Stimulated activated naive CD8-positive, alpha-beta T cell treated with anti-CD3 and anti-CD28 coated beads, Interleukin-15, Interleukin-2, amounts not matched to agents 100 U/mL and 50 U/mL, for 24 hours (primary cell): ENCODE data around the gene NPC2.
"Not testable (repeated sequence)": the region's sequence is repeated elsewhere in the genome, so short reads cannot be mapped to it uniquely, and the experiment has no call there.

Experiments used
- ATAC-seq: fragments of 150-1000 bp; cut with Tn5 transposase; one replicate; pipeline ENCODE4 v1.10.0; 2021
- DNase-seq: peaks from one replicate; pipeline ENCODE4 v3.0.0; 2021

NPC2 gene

DNA sequence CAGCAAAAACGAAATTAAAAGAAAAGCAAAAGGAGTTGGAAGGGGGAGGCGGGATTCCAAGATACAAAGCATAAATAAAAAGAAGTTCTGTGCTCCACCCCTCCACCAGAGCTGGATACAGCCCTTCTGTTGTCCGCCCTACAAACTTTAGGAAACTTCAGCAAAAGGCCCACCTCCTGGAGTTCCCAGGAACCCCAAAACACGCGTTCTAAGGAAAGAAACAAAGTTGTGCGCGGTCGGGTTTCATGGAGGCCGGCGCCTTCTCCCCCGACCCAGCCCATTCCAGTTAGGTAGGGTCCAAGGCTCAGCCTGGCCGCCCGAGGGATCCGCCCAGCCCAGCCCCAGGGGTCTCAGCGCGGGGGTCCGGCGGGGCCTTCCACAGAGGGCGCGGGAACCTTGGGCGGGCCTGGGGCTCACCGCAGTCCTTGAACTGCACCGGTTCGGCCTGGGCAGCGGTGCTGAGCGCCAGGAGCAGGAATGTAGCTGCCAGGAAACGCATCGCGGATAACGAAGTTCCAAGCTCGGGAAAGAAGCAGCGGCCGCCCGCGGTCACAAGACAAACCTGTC, at the start of gene NPC2:
TSS of gene NPC2 (minus strand) at position 530 of the 567 bp plus-strand sequence. CDS start at position 499, 31 bp downstream.
- ATAC-seq (no peak), DNase-seq (no peak)

DNA sequence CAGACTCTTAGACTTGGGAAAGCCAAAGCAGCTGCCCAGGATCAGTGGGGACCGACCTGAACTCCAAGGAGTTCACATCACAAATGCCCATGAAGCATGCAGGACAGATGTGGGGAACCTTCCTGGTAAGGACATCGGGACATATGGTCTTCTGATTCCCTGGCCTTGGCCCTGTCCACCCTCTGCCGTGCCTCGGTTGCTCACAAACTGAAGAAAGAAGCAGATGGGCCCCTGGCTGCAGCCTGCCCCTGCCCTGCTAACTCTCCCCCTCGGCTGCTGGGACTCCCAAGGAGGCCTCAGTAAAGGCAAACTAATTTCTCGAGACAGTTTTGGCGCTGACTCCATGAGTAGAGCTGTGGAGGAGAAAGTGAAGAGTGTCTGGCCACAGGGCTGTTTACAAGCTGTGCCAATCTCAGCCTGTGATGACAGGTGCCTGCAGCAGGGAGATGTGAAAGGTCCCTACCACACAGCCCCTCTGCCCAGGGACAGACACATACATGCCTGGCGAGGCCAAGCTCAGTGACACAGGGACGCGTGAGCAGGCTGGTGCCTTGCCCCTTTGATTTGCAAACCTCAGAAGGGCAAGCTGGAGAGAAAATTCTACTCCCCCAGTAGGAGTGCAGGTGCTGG, 49.1 kb upstream of the NPC2 start:
- DNase-seq: no peak
- no peak for ATAC-seq

- DNase-seq (no peak), ATAC-seq (no peak)
Measured at GRCh38 chr14:74541225-74541624, 48.1 kb upstream of the NPC2 start.

DNA sequence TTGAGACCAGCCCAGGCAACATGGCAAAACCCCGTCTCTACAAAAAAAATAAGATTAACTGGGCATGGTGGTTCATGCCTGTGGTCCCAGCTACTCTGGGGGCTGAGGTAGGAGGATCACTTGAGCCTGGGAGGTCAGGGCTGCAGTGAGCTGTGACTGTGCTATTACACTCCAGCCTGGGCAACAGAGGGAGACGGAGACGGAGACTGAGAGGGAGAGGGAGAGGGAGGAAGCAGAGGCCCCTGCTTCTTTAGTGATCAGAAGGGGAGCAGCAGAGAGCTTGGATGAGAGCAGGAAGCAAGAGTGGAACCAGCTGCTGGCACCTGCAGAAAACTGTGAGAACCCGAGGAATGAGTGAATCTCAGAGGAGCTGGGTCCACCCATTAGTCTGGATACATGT, 46.4 kb upstream of the NPC2 start:
- no peak for ATAC-seq
- DNase-seq: no peak

- no peak for ATAC-seq
- DNase-seq: no peak
Measured at GRCh38 chr14:74538411-74539391, 45.6 kb upstream of the NPC2 start.

GRCh38 chr14:74536336-74536735, 43.2 kb upstream of the NPC2 start:
- not testable (repeated sequence) for DNase-seq, ATAC-seq

DNA sequence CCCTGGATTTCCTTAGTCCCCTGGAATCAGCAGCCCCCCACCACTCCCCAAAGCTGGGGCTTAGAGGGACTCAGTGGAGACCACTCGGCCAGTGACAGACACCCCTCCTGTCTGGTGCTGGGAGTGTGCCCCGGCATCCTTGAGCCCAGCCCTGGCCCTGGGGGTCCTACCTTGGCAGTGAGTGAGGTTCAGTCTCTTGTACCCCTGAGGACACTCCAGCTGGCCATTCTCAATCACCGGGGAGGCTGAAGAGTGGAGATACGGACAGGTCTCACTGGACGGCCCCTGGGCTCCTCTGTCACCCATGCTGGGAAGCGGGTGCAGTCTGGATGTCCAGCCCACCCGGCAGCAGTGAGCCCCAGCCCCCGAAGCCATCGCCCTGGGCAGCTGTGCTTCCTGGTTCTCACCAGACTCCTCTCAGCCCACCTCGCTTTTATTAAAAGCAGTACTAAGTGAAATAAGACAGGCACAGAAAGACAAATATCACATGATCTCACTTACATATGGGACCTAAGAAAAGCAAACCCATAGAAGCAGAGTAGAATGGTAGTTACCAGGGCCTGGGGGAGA, 42.7 kb upstream of the NPC2 start:
- DNase-seq (no peak), ATAC-seq (no peak)

DNA sequence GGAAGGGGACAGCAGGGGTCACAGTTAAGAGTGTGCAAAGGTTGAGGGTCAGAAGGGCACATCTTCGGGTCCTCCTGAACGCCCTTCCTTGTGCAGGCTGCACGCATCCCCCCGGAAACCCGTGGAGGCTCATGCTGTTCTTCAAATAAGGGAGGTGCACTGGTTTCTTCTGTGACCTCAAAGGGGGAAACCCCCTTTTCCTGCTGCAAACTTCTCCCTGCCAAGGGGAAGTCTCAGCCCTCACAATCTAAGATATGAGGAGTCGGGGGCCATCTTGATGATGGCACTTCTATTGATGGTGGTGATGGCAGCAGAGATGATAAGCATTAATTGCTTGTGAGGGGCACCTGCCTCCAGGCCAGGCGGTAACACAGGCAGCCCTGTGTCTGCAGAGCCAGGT, 40.5 kb upstream of the NPC2 start:
- peak; percentile 10 for ATAC-seq
- DNase-seq: no peak

DNA sequence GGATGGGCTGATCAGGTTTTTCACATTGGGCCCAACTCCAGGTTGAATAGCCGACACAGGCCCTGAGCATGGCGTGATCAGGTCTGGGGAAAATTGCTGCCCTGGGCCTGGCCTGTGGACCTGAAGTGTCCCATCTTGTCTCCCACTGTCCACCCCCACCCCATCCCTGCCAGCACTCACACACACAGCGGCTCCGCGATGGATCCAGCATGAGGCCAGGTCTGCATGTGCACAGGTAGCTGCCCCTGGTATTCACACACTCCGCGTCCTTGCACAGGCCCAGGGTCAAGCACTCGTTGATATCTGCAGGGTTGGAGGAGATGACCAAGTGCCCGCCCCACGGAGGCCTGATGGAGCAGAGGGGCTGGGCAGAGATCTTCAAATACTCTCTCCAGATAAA, 39.1 kb upstream of the NPC2 start:
- DNase-seq (no peak), ATAC-seq (no peak)

DNA sequence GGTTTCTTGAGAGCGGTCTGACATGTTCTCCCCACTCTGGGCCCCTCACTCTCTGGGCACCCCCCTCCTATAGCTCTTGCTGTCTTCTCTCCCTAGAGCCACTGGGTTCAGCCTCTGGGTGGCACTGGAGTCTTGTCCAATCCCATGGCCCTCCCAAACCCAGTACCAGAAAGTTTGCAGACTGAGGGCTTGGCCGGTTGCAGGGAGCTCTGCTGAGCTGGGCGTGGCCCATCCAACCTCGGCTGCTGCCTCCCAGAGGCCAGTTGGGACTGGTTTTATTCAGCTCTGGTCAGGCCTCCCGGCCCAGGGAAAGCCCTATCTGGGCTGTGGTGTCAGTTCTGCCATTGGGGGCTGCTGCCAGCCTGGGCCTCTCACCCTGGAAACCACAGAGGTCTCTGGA, 38.4 kb upstream of the NPC2 start:
- no peak for DNase-seq
- no peak for ATAC-seq

DNA sequence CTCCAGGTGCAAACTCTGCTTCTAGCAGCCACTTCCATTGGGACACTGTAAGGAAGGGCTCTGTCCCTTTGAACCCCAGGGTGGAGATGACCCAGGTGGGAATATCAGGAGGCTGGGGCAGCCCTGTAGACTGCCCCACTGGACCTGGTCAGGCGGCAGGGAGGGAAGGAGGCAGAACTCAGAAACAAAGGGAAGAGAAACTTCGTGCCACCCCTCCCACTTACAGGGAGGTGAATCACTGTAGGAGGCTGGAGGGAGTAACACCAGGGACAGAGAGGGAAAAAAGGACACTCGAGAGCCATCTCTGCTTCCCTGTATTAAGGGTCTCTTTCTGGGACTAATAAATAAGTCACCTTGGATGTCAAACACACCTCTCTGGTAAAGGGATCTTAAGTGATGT, 37.9 kb upstream of the NPC2 start:
- ATAC-seq (no peak), DNase-seq (no peak)

DNA sequence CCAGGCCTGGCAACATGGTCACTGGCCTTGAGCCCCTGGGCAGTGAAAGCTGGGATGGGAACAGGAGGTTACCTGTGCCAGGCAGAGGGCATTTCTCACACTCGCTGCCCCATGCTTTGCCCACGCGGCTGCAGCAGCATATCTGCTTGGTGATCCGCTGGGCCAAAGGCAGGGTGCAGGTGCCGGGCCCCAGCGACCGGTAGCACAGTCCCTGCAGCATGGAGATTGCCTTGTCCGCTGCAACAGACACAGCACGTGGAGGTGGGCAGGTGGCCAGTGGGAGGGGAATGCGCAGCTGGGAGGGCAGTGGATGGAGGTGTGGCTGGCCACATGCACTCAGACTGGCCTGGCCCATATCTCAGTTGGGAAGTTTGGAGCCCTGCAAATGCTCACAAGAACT, 35.8 kb upstream of the NPC2 start:
- ATAC-seq: no peak
- no peak for DNase-seq

DNA sequence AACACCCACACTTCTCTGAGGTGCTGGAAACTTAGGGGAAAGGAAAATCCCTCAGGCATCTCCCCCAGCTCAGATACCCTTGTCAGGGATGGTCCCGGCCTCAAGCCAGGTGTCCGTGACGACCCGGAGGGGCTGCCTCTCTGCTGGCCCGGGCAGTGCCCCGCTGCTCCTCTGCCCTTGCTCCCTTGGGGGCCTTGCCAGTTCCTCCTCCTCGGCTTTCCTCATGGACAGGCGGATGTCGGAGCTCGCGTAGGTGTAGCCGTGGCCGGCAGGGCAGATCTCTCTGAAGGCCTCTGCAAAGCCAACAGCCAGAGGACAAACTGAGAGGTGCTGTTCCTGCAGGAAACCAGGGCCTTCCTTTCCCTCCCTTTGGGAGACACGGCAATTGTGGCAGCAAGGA, 35.3 kb upstream of the NPC2 start:
- DNase-seq (no peak), ATAC-seq (no peak)

DNA sequence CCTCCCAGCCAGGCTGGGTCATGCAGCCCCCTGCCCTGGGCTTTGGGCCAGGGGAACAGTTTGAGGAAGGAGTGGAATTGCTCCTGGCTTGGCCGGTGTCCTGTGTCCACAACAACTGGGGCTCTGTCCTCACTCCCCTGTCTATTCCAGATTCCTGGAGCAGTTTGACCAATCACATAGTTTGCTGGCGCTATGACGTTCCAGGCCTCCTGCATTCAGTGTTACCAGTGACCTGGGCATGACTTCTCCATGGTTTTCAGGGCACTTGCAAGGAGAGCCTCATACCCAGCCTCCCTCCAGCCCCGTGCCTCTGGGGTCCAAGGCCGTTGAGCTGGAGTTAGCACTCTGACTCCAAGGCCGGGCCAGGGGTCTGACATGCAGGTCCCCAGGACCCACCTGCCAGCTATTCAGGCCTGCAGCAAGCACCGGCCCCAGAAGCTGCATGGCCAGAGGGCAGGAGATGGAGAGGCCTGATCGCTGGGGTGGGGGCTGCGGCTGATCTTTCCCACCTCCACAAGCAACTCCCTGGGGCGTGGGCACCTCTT, 34.7 kb upstream of the NPC2 start:
- ATAC-seq: no peak
- no peak for DNase-seq

- DNase-seq: no peak
- no peak for ATAC-seq
Measured at GRCh38 chr14:74526854-74527585, 33.9 kb upstream of the NPC2 start.

DNA sequence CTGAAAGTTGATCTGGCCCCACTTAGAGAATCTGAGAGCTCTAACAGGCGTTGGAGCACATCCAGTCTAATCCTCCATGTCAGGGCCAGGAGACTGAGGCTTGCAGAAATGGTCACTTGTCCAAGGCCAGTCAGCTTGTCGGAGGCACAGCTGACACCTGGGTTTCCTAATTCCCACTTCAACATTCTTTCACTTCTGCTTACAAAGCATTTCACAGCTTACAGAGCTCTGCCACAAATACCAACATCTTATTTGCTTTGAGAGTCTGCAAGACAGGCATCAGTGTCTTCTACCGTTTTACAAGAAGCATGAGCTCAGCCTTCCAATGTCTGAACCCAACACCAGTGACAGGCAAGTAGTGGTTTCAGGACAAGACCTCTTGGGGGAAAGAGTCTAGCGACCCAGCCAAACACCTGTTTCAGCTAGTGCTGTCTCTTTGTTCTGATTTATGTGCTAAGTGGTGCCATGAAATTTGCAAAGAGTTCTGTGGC, 32.3 kb upstream of the NPC2 start:
- no peak for ATAC-seq
- DNase-seq: no peak

DNA sequence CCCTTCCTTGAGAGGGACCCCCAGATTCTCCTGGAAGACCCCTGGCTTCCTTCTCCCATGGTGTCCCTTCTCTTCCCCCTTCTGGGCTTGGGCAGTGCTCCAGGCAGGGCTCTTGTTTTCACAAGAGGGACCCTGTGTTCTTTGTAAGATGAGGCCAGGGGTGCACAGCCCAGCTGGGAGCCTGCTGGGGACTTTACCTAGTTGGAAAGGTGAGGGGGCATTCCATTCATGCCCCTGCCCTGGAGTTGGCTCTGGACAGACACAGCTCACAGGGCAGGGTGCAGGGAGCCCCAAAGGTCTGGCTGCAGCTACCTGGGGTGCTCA, 31.7 kb upstream of the NPC2 start:
- ATAC-seq: no peak

GRCh38 chr14:74524076-74524811, 31.1 kb upstream of the NPC2 start:
- ATAC-seq (no peak), DNase-seq (no peak)

More for the DNA sequence above, 31.7 kb upstream of the NPC2 start:
- DNase-seq: no peak

DNA sequence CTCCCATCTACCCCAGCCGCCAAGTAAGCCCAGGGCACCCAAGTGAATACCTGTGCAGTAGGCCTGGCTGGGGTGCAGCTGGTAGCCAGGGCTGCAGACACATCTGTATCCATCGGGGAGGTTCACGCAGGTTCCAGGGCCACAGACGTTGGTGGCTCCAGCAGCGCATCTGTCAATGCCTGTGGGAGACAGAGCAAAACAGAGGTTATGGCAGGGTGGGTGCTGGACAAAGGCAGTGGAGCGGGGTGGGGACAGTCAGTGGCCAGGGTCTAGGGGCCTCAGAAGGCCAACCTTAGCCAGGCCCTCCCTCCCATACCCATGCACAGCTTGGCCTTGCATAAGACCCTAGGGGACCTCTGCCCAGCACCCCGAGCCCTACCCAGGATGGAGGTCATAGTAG, 29.6 kb upstream of the NPC2 start:
- no peak for DNase-seq
- ATAC-seq: no peak

DNA sequence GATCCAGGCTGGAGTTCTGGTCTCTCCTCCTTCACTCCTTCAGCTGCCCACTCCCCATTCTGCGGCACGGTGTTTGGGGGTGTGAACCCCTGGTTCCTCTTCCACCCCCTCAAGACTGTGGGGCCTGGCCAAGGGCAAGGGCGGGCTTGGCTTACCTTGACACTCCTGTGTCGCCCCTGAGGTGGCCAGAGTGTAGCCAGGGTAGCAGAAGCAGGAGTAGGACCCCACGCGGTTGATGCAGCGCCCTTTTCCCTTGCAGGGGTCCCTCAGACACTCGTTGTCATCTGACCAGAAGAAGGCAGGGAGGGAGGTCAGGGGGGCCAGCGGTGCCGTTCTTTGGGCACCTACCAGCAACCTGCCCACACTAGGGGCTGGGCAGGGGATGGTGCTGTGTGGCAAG, 28.7 kb upstream of the NPC2 start:
- ATAC-seq (no peak), DNase-seq (no peak)
